Small intestine (tissue), 7 donors: Measurements from ENCODE around the gene POGZ. TPM values are rescaled to one million over a fixed set of nuclear protein-coding genes. Genes with fewer than 3 reads are reported as not detected.
"Not testable (repeated sequence)": the region's sequence is repeated elsewhere in the genome, so short reads cannot be mapped to it uniquely, and the experiment has no call there.

Experiments
- DNase-seq, 2 donors: peaks; one replicate each; pipeline versions ENCODE4 v3.0.0 to v3.0.0-alpha.2; 2013
- FAIRE-seq: peaks from 2 replicates; lab custom pipeline; 2012; peaks lifted over from hg19 to GRCh38; lab: Jason Lieb, UNC
- H3K27ac ChIP-seq, 3 donors: one replicate each; pipeline ENCODE4 v1.5.1; 2013; ENCODE audit warnings: low read length in 2 of 3, mild to moderate bottlenecking in 2 of 3, control low read depth in 1 of 3, inconsistent platforms in 1 of 3, low read depth in 1 of 3, moderate library complexity in 1 of 3
- H3K27me3 ChIP-seq, 3 donors: one replicate each; pipeline ENCODE4 v1.6.1; 2013; ENCODE audit warnings: low read length in 3 of 3, inconsistent platforms in 1 of 3; ENCODE audit not compliant: control insufficient read depth in 3 of 3, insufficient read depth in 3 of 3
- H3K36me3 ChIP-seq, 3 donors: one replicate each; pipeline ENCODE4 v1.6.1; 2013; ENCODE audit warnings: low read length in 3 of 3, inconsistent platforms in 1 of 3, low read depth in 1 of 3, mild to moderate bottlenecking in 1 of 3, moderate library complexity in 1 of 3; ENCODE audit not compliant: control insufficient read depth in 3 of 3, insufficient read depth in 2 of 3
- H3K4me1 ChIP-seq, 3 donors: one replicate each; pipeline ENCODE4 v1.6.1; 2013; ENCODE audit warnings: low read length in 2 of 3, inconsistent platforms in 1 of 3, low read depth in 1 of 3, mild to moderate bottlenecking in 1 of 3, moderate library complexity in 1 of 3; ENCODE audit not compliant: control insufficient read depth in 3 of 3, insufficient read depth in 2 of 3
- H3K4me3 ChIP-seq, 3 donors: one replicate each; pipeline ENCODE4 v1.5.1; 2013; ENCODE audit warnings: low read length in 3 of 3, control low read depth in 1 of 3, inconsistent platforms in 1 of 3, low read depth in 1 of 3, mild to moderate bottlenecking in 1 of 3, moderate library complexity in 1 of 3
- H3K9me3 ChIP-seq, 2 donors: one replicate each; pipeline ENCODE4 v1.6.1; 2013; ENCODE audit warnings: low read depth in 1 of 2, low read length in 1 of 2; ENCODE audit not compliant: control insufficient read depth in 2 of 2, insufficient read depth in 1 of 2
- whole genome bisulfite sequencing, 3 donors: extraction: QIAGEN DNeasy Blood & Tissue Kit; methylation state at CpG; one replicate each; pipeline ENCODE4 v1.1.7; 2013; 5-methylcytosine and 5-hydroxymethylcytosine counted together
- polyA plus RNA-seq, 4 donors: library from polyadenylated mRNA; stranded (reverse) in 3 of 4; unstranded in 1 of 4; fragments of 200-250 nt in 3 of 4; fragments of 120-200 nt in 1 of 4; gene quantifications; one replicate each; pipeline versions ENCODE4 v1.2.1 to v1.2.3, GENCODE V29; 2013
- donor health status: healthy with polysubstance abuse.
- donor health status: control.
- donor health status: control.
- donor health status: Bipolar disorder and iron deficiency.
- donor health status: healthy.

POGZ gene
- polyA plus RNA-seq, 4 donors = 11.1 to 77.1 (median 16.0) TPM

- FAIRE-seq = no peak
Measured at GRCh38 chr1:151447696-151448095, 11.6 kb downstream of the POGZ start.

GRCh38 chr1:151444783-151445177 is 14.5 kb downstream of the POGZ start:
- FAIRE-seq (no peak), DNase-seq (no peak)
- Histone ChIP-seq H3K4me1 (no peaks in the 10 kb centered on the region), H3K36me3 (peaks cover 5 to 17% (median 8%) of the 10 kb centered on the region in 3 donors), H3K27ac (peak overlapping the region in 1 of 3 donors; percentile 16), H3K9me3 (no peaks in the 10 kb centered on the region), H3K4me3 (no peak overlapping the region), H3K27me3 (no peaks in the 10 kb centered on the region)
- 69 to 78% (median 76%) methylated on average over 4 of the region's 4 CpGs for WGBS, 3 donors

More at GRCh38 chr1:151447696-151448095, 11.6 kb downstream of the POGZ start:
- Histone ChIP-seq H3K4me1 (no peaks in the 10 kb centered on the region), H3K27me3 (no peaks in the 10 kb centered on the region), H3K9me3 (no peaks in the 10 kb centered on the region), H3K4me3 (no peak overlapping the region), H3K27ac (no peak overlapping the region), H3K36me3 (peaks cover 0 to 28% (median 0%) of the 10 kb centered on the region in 3 donors)
- no peak for DNase-seq
- 40 to 73% (median 70%) methylated on average over 2 of the region's 2 CpGs for WGBS, 3 donors

GRCh38 chr1:151443846-151444782 is 15.2 kb downstream of the POGZ start:
- Histone ChIP-seq H3K4me1 (no peaks in the 10 kb centered on the region), H3K27ac (no peak overlapping the region), H3K9me3 (no peaks in the 10 kb centered on the region), H3K27me3 (no peaks in the 10 kb centered on the region), H3K4me3 (no peak overlapping the region), H3K36me3 (peaks cover 5 to 15% (median 8%) of the 10 kb centered on the region in 3 donors)
- peak; percentile 84 to 85 for DNase-seq
- peak; percentile 19 for FAIRE-seq
- WGBS, 3 donors = 34 to 42% (median 40%) methylated on average over 4 of the region's 4 CpGs

- not testable (repeated sequence) for DNase-seq, H3K27me3 ChIP-seq, H3K4me1 ChIP-seq, H3K27ac ChIP-seq, FAIRE-seq, H3K9me3 ChIP-seq, H3K4me3 ChIP-seq
- peaks cover 7 to 42% (median 8%) of the 10 kb centered on the region in 3 donors for H3K36me3 ChIP-seq
- WGBS, 3 donors = 69 to 80% (median 71%) methylated on average over 8 of the region's 8 CpGs
Measured at GRCh38 chr1:151437396-151437795, 21.9 kb downstream of the POGZ start.

GRCh38 chr1:151436985-151437384 is 22.3 kb downstream of the POGZ start:
- Histone ChIP-seq H3K4me3 (no peak overlapping the region), H3K27me3 (no peaks in the 10 kb centered on the region), H3K27ac (no peak overlapping the region), H3K4me1 (no peaks in the 10 kb centered on the region), H3K36me3 (peaks cover 7 to 42% (median 8%) of the 10 kb centered on the region in 3 donors), H3K9me3 (no peaks in the 10 kb centered on the region)
- FAIRE-seq = no peak
- WGBS, 3 donors = 82 to 86% (median 85%) methylated on average over 6 of the region's 6 CpGs
- no peak for DNase-seq

- Histone ChIP-seq H3K36me3 (peaks cover 0 to 44% (median 5%) of the 10 kb centered on the region in 3 donors), H3K9me3 (no peaks in the 10 kb centered on the region), H3K4me3 (no peak overlapping the region), H3K4me1 (peaks cover 0 to 3% (median 0%) of the 10 kb centered on the region in 3 donors), H3K27ac (no peak overlapping the region), H3K27me3 (no peaks in the 10 kb centered on the region)
- DNase-seq (no peak), FAIRE-seq (no peak)
- WGBS, 3 donors = 87 to 92% (median 91%) methylated on average over 3 of the region's 3 CpGs
Measured at GRCh38 chr1:151435174-151435573, 24.1 kb downstream of the POGZ start.

- not testable (repeated sequence) for H3K4me1 ChIP-seq, H3K27ac ChIP-seq, FAIRE-seq, H3K27me3 ChIP-seq, H3K9me3 ChIP-seq, H3K4me3 ChIP-seq, DNase-seq
- WGBS, 3 donors = 94 to 98% (median 95%) methylated on average over 5 of the region's 5 CpGs
- H3K36me3 ChIP-seq = peaks cover 0 to 44% (median 8%) of the 10 kb centered on the region in 3 donors
Measured at GRCh38 chr1:151433827-151434226, 25.5 kb downstream of the POGZ start.

GRCh38 chr1:151428068-151428467 is 31.2 kb downstream of the POGZ start:
- FAIRE-seq (no peak), DNase-seq (no peak)
- H3K27ac ChIP-seq = no peak overlapping the region
- H3K36me3 ChIP-seq = peaks cover 11 to 37% (median 30%) of the 10 kb centered on the region in 3 donors
- H3K4me1 ChIP-seq = peaks cover 0 to 3% (median 0%) of the 10 kb centered on the region in 3 donors
- H3K9me3 ChIP-seq = no peaks in the 10 kb centered on the region
- WGBS, 3 donors = 95 to 97% (median 97%) methylated on average over 7 of the region's 7 CpGs
- H3K27me3 ChIP-seq = no peaks in the 10 kb centered on the region
- no peak overlapping the region for H3K4me3 ChIP-seq
